ENCODE results near the gene FKBP8. TPM values are rescaled to one million over a fixed set of nuclear protein-coding genes. Genes with fewer than 3 reads are reported as not detected.
"Not testable (repeated sequence)": the region's sequence is repeated elsewhere in the genome, so short reads cannot be mapped to it uniquely, and the experiment has no call there.

Gene FKBP8
- total RNA-seq = 100 to 1,000 TPM; 235 to 247 TPM

DNA sequence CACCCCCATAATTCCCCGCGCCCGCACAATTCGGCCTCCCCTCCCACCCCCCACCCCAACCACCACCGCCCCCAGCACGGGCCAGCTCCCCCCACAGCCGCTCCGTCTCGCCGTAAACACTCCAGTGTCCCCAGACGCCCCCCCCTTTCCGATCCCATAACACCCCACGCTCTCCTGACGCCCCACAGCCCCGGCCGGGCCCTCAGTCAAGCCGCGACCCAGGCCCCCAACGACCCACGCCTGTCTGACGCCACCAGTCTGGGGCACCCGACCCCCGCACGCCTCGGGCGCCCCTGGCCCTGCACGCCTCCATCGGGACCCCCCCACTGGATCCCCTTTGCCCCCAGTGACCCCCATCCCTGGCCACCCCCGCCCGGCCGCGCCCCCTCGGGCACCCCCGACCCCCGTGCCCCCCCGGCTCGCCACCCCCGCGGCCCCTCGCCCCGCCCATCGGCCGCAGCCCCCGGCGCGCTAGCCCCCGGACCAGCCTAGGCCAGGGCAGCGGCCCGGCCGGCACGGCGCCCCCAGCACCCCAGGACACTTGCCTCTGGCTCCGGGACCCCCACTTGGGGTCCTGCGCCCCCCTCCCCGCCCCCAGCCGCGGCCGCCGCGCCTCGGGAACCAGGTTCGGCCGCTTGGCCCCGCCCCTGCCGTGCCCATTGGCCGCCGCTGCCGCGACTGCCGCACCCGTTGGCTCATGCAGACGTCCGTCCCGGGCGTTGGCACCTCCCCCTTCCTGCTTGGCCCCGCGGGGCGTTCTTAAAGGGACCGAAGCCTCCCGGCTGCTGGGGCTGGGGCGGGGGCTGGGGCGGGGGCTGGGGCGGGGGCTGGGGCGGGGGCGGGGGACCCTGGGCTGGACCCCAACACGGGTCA, at the start of gene FKBP8:
Gene FKBP8, minus strand, starts transcription at position 633 of the 873 bp plus-strand sequence. CDS start 1,603 bp downstream, outside the sequence.
- Histone ChIP-seq H3K4me3 (peak within 1 kb of the TSS; percentile 51 to 53), H3K9me3 (no peaks in the 10 kb centered on the region), H3K27me3 (no peaks in the 10 kb centered on the region), H3K4me1 (peaks cover 16% of the 10 kb centered on the region), H3K27ac (peak within 1 kb of the TSS; percentile 70 to 86 (median 76)), H3K36me3 (replicated peaks in 1 of 2; ENCODE audit: insufficient read depth in 1 of 2, low read depth in 2 of 2) (no peaks in the 10 kb centered on the region)
- TF ChIP-seq, protein P1, sequence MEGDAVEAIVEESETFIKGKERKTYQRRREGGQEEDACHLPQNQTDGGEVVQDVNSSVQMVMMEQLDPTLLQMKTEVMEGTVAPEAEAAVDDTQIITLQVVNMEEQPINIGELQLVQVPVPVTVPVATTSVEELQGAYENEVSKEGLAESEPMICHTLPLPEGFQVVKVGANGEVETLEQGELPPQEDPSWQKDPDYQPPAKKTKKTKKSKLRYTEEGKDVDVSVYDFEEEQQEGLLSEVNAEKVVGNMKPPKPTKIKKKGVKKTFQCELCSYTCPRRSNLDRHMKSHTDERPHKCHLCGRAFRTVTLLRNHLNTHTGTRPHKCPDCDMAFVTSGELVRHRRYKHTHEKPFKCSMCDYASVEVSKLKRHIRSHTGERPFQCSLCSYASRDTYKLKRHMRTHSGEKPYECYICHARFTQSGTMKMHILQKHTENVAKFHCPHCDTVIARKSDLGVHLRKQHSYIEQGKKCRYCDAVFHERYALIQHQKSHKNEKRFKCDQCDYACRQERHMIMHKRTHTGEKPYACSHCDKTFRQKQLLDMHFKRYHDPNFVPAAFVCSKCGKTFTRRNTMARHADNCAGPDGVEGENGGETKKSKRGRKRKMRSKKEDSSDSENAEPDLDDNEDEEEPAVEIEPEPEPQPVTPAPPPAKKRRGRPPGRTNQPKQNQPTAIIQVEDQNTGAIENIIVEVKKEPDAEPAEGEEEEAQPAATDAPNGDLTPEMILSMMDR (IDR thresholded peaks at IDR 0.05) = no peak
- TF ChIP-seq POLR2A (IDR thresholded peaks at IDR 0.05) = no peak
- WGBS, 2 donors = 0% methylated on average over 48 of the region's 86 CpGs; no CpG with 5 or more reads in 1 of the 2 donors
- DNase-seq (peak; percentile 93 to 96 (median 95)), ATAC-seq (peak; percentile 99)
- intact Hi-C loops (cut with DNase I) = no loop called here

DNA sequence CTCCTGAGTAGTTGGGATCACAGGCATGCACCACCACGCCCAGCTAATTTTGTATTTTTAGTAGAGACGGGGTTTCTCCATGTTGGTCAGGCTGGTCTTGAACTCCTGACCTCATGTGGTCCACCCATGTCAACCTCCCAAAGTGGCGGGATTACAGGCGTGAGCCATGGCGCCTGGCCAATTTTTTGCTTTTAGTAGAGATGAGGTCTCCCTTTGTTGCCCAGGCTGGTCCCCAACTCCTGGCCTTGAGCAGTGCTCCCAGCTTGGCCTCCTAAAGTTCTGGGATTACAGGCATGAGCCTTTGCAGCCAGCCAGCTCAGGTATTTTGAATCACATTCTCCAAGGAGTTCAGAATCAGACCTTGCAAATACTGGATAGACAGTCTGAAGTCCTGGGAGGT, 49.4 kb upstream of the FKBP8 start:
- intact Hi-C loops (cut with DNase I); H3K9me3 ChIP-seq; ATAC-seq; H3K27me3 ChIP-seq; H3K36me3 ChIP-seq (replicated peaks in 1 of 2; ENCODE audit: insufficient read depth in 1 of 2, low read depth in 2 of 2); H3K27ac ChIP-seq; H3K4me3 ChIP-seq: not testable (repeated sequence)
- WGBS, 2 donors = 67 to 68% methylated on average over 5 of the region's 5 CpGs
- DNase-seq = peak in 1 of 4 donors; percentile 21
- peaks cover 36% of the 10 kb centered on the region for H3K4me1 ChIP-seq

DNA sequence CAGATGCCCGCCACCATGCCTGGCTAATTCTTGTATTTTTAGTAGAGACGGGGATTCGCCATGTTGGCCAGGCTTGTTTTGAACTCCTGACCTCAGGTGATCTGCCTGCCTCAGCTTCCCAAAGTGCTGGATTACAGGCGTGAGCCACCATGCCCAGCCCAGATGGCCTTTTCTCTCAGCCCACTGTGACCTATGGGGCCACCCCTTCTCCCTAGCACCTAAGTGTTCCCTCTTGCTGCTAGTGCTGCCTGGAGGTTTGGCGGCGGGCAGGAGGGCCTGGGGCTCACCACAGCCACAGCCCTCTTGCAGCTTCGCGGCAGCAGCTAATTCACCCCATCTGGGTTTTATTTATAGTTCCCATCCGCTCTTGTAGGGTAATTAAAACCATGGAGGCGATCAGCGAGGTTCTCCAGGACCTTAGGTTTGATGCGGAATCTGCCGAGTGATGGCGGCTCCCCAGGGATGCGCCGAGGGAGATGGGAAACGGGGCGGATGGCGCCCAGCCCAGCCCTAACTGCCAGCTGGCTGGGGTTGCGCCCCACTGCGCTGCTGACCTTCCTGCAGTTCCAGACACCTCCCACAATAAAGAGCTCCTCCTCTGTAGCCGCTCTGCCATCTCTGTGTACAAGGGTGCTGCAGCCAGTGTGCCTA, 48.5 kb upstream of the FKBP8 start:
- Histone ChIP-seq H3K9me3 (no peaks in the 10 kb centered on the region), H3K4me1 (peaks cover 35% of the 10 kb centered on the region), H3K27me3 (peaks cover 0 to 6% of the 10 kb centered on the region in 2 donors), H3K4me3 (no peak overlapping the region), H3K27ac (no peak overlapping the region), H3K36me3 (replicated peaks in 1 of 2; ENCODE audit: insufficient read depth in 1 of 2, low read depth in 2 of 2) (no peaks in the 10 kb centered on the region)
- TF ChIP-seq, protein P1 (IDR thresholded peaks at IDR 0.05) = no peak
- no peak for TF ChIP-seq POLR2A (IDR thresholded peaks at IDR 0.05)
- ATAC-seq (no peak), DNase-seq (no peak)
- 90 to 91% methylated on average over 20 to 22 of the region's 22 CpGs for whole genome bisulfite sequencing, 2 donors
- intact Hi-C loops (cut with DNase I) = no loop called here

DNA sequence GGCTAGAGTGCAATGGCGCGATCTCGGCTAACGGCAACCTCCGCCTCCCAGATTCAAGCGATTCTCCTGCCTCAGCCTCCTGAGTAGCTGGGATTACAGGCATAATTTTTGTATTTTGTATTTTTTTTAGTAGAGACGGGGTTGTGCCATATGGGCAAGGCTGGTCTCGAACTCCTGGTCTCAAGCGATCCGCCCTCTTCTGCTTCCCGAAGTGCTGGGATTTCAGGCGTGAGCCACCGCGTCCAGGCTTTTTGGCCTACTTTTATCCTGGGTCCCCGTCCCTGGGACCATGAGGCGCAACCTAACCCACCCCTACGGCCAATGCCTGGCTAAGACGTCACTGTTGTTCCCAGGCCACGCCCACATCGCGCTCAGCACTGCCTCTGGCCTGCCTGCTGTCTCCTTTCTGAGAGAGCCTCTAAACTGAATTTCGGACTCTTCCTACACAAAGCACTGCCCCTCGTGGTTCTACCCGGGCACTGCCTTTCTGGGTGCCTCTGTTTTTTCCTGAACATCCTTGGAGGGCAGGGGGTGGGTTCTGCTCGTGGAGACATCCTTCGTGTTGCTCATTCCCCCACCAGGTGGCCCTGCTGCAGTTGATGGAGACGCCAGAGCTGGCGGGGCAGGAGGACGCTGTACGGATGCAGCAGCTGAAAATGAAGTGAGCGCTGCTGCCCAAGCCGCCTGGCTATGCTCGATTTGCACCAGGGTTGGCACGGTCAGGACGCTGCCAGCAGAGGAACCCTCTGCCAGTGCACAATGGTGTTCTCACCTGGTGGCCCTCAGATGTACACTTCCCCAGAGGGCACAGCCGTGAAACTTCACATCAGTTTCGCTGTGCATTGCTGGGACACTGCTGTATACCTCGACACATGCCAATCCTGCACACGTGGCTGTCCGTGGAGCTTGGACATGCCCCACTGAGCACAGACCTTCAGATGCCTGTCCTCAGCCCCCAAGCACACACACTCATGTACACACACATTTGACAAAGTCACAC, 47.2 kb upstream of the FKBP8 start:
- ATAC-seq (no peak), DNase-seq (no peak)
- Histone ChIP-seq H3K4me3 (no peak overlapping the region), H3K27ac (no peak overlapping the region), H3K36me3 (replicated peaks in 1 of 2; ENCODE audit: insufficient read depth in 1 of 2, low read depth in 2 of 2) (no peaks in the 10 kb centered on the region), H3K9me3 (no peaks in the 10 kb centered on the region), H3K27me3 (no peaks in the 10 kb centered on the region), H3K4me1 (peaks cover 29% of the 10 kb centered on the region)
- intact Hi-C loops (cut with DNase I) = no loop called here
- TF ChIP-seq, protein P1 (IDR thresholded peaks at IDR 0.05) = no peak
- TF ChIP-seq POLR2A (IDR thresholded peaks at IDR 0.05) = no peak
- 84 to 88% methylated on average over 39 of the region's 40 CpGs for WGBS, 2 donors
